Vagina (tissue), 2 donors: ENCODE measurements around the gene PHACTR3. TPM values are rescaled to one million over a fixed set of nuclear protein-coding genes. Genes with fewer than 3 reads are reported as not detected.
"Not testable (repeated sequence)": the region's sequence is repeated elsewhere in the genome, so short reads cannot be mapped to it uniquely, and the experiment has no call there.

Experiments
- DNase-seq, 2 donors: peaks; one replicate each; pipeline ENCODE4 v3.0.0-alpha.2; 2017; ENCODE audit errors: extremely low spot score in 2 of 2
- H3K27ac ChIP-seq: fragments of 200-600 bp; sonication (generic); one replicate; pipeline ENCODE4 v1.5.1; 2019
- H3K27me3 ChIP-seq: fragments of 200-600 bp; sonication (generic); one replicate; pipeline ENCODE4 v1.5.1; 2019
- H3K36me3 ChIP-seq, 2 donors: fragments of 200-600 bp; sonication (generic); one replicate each; pipeline ENCODE4 v1.5.1; 2017 to 2019
- H3K4me1 ChIP-seq: fragments of 200-600 bp; sonication (generic); one replicate; pipeline ENCODE4 v1.5.1; 2019
- H3K4me3 ChIP-seq, 2 donors: fragments of 200-600 bp; sonication (generic); 1 replicate in 1 of 2; 2 replicates in 1 of 2; pipeline ENCODE4 v1.5.1; 2016 to 2019
- H3K9me3 ChIP-seq: fragments of 200-600 bp; sonication (generic); one replicate; pipeline ENCODE4 v1.5.1; 2019
- POLR2A ChIP-seq, 2 donors: fragments of 450-650 bp; IDR thresholded peaks; one replicate each; pipeline ENCODE4 v1.6.1; 2017; ENCODE audit warnings: antibody characterized with exemption in 2 of 2, mild to moderate bottlenecking in 2 of 2, moderate library complexity in 2 of 2
- POLR2AphosphoS5 ChIP-seq, 2 donors: sonication (generic); formaldehyde crosslinking; IDR thresholded peaks; one replicate each; pipeline ENCODE4 v1.9.0; 2017; ENCODE audit warnings: antibody characterized with exemption in 2 of 2, mild to moderate bottlenecking in 2 of 2, low read depth in 1 of 2; ENCODE audit not compliant: insufficient read depth in 1 of 2
- intact Hi-C: fragments of 100-400 bp; cut with DNase I; formaldehyde crosslinking; loops from one replicate; pipeline ENCODE4 v1.15.1; 2023
- total RNA-seq: library from RNA; depleted of rRNA; stranded (reverse); fragments of >200 nt; gene quantifications from one replicate; pipeline ENCODE4 v1.2.3, GENCODE V29; 2016
- TF ChIP-seq, protein P1 (sequence below), 3 experiments: fragments of 450-650 bp in 2 of 3; fragments of 200-600 bp in 1 of 3; sonication (generic) in 1 of 3; IDR thresholded peaks; one replicate each; pipeline ENCODE4 v1.5.1; 2017 to 2019; ENCODE audit warnings: antibody characterized with exemption in 3 of 3, mild to moderate bottlenecking in 2 of 3, moderate library complexity in 2 of 3

Gene PHACTR3
- 8.3 TPM for total RNA-seq

GRCh38 chr20:59603781-59604541 is at the start of gene PHACTR3:
Gene PHACTR3, plus strand, starts transcription at chr20:59604540. Its CDS starts 475 bp downstream, at chr20:59605015.
- Histone ChIP-seq H3K9me3 (no peaks in the 10 kb centered on the region), H3K4me1 (peaks cover 12% of the 10 kb centered on the region), H3K4me3 (peak within 1 kb of the TSS in 1 of 2 donors; percentile 24), H3K27me3 (peaks cover 6% of the 10 kb centered on the region), H3K36me3 (no peaks in the 10 kb centered on the region), H3K27ac (no peak within 1 kb of the TSS)
- TF ChIP-seq POLR2AphosphoS5 (IDR thresholded peaks at IDR 0.05; ENCODE audit: insufficient read depth in 1 of 2, low read depth in 1 of 2) (no peak), POLR2A (IDR thresholded peaks at IDR 0.05) (no peak)
- TF ChIP-seq, protein P1, sequence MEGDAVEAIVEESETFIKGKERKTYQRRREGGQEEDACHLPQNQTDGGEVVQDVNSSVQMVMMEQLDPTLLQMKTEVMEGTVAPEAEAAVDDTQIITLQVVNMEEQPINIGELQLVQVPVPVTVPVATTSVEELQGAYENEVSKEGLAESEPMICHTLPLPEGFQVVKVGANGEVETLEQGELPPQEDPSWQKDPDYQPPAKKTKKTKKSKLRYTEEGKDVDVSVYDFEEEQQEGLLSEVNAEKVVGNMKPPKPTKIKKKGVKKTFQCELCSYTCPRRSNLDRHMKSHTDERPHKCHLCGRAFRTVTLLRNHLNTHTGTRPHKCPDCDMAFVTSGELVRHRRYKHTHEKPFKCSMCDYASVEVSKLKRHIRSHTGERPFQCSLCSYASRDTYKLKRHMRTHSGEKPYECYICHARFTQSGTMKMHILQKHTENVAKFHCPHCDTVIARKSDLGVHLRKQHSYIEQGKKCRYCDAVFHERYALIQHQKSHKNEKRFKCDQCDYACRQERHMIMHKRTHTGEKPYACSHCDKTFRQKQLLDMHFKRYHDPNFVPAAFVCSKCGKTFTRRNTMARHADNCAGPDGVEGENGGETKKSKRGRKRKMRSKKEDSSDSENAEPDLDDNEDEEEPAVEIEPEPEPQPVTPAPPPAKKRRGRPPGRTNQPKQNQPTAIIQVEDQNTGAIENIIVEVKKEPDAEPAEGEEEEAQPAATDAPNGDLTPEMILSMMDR (IDR thresholded peaks at IDR 0.05), result no peak
- intact Hi-C loops, result no loop called here
- DNase-seq, result no peak

DNA sequence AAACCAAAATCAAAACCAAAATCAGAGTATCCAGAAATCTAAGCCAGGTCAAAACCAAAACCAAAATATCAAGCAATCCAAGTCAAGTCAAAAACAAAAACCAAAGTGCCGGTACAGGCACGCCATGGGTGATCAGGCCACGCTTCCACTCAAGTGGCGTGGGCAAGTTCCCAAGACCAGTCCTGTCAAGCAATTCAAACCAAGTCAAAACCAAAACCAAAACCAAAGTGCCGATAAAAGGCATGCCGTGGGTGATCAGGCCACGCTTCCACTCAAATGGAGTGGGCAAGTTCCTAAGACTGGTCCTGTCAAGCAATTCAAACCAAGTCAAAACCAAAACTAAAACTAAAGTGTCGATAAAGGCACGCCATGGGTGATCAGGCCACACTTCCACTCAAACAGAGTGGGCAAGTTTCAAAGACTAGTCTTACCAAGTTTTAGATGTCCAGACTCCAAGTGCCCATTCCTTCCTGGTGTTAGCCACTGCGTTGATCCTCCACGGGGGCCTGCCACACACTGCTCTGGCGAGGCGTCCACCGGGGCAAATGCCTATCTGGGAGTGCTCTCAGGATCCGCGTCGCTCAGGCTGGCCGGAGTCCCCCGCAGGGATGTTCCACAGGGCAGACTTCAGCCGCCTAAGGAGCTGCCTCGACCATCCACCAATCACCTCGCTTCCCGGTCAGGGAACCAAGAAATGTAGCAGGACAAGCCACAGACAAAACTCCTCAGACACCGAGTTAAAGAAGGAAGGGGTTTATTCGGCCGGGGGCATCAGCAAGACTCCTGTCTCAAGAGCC is 46.4 kb upstream of the PHACTR3 start:
- H3K4me3 ChIP-seq, intact Hi-C loops, H3K9me3 ChIP-seq, H3K27ac ChIP-seq, H3K27me3 ChIP-seq, H3K36me3 ChIP-seq, H3K4me1 ChIP-seq: not testable (repeated sequence)
- DNase-seq, result peak in 1 of 2 donors; percentile 47

DNA sequence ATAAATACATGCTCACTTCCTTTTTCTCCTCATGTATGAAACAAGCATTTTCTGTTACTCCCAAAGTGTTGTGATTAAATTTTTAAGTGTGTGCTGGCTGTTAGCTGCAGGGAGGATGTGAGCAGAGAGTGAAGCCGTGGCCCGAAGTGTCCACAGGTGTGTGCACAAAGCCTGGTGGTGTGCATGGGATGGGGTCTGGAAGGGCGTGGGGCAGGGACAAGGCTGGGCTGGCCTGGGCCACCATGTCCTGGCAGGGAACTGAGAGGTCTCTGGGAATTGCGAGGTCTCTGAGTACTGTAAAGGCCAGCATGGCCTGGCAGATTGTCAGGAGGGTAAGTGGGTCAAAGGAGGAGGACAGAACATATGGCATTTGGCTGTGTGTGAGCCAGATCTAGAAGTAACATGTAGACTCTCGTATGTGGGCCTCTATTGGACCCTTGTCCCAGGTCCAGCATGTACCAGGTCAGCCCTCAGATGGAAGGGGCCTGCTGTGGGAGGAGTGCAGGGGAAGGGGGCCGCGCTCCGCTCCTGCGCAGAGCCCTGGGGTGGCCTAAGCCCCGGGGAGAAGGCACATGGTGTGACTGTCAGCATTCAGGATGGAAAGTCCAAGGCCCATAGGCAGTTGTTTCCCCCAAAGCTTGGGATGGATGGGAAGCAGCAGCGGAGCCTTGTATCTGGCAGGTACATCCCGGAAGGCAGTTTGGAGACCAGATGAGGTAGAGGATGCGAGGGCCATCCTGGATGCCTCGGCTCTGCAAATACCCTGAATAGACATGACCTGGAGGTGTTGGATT is 45.1 kb upstream of the PHACTR3 start:
- DNase-seq, result peak in 1 of 2 donors; percentile 62
- TF ChIP-seq POLR2A (IDR thresholded peaks at IDR 0.05), result no peak
- TF ChIP-seq, protein P1 (IDR thresholded peaks at IDR 0.05), result no peak
- TF ChIP-seq POLR2AphosphoS5 (IDR thresholded peaks at IDR 0.05; ENCODE audit: insufficient read depth in 1 of 2, low read depth in 1 of 2), result no peak
- Histone ChIP-seq H3K36me3 (no peaks in the 10 kb centered on the region), H3K9me3 (no peaks in the 10 kb centered on the region), H3K27me3 (no peaks in the 10 kb centered on the region), H3K27ac (no peak overlapping the region), H3K4me1 (no peaks in the 10 kb centered on the region), H3K4me3 (no peak overlapping the region)
- intact Hi-C loops, result no loop called here

DNA sequence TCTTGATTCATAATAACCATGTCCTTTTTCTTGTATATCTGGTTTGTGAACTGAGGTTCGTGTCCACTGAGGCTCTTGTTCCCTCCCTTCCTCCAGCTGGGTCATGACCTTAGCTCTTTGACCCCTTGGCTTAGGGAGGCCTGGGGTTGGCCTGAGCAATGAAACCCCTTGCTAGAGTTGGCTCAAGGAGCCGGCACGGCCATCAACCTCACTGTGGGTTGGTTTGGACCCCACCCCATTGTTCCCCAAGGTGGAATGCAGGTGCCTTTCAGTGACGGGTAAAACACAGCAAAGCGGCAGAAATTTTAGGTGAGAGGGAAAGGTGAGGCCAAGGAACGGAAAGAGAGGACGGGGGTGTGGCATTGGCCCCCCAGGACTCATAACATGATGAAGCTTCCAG is 44.5 kb upstream of the PHACTR3 start:
- Histone ChIP-seq H3K4me3 (no peak overlapping the region), H3K9me3 (no peaks in the 10 kb centered on the region), H3K36me3 (no peaks in the 10 kb centered on the region), H3K27me3 (no peaks in the 10 kb centered on the region), H3K4me1 (no peaks in the 10 kb centered on the region), H3K27ac (no peak overlapping the region)
- TF ChIP-seq POLR2AphosphoS5 (IDR thresholded peaks at IDR 0.05; ENCODE audit: insufficient read depth in 1 of 2, low read depth in 1 of 2) (no peak), POLR2A (IDR thresholded peaks at IDR 0.05) (no peak)
- TF ChIP-seq, protein P1 (IDR thresholded peaks at IDR 0.05), result no peak
- intact Hi-C loops, result no loop called here
- peak in 1 of 2 donors; percentile 47 for DNase-seq

DNA sequence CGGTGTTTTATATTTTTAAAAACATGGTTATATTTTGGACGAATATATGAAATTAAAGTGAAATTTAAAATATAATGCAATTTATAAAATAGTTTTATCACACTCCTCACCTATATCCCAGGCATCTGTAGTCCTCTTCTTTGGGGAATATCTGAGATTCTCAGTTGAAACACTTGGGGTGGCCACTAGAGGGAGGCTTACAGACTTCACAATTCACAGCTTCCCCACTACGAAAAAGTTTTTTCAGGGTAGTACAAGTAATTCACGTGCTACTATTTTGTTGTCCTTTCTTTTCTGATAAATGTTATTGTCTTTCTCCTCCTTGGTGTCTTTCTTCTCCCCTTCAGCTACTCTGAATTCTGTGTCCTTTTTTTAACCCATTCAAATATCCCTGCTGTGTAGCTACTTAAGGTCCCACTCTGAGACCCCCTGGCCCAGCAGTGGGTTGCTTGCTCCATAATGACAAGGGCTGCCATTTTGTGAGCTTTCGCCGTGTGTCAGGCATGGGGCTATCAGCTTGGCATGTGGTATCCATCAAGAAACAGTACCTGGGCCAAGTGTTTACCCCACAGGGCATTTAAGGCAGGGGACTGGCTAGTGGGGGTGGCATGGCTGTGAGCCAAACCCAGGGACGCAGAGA is 43.6 kb upstream of the PHACTR3 start:
- no peaks in the 10 kb centered on the region for H3K4me1 ChIP-seq
- TF ChIP-seq, protein P1 (IDR thresholded peaks at IDR 0.05), result no peak
- no peak for TF ChIP-seq POLR2A (IDR thresholded peaks at IDR 0.05)
- no peak for TF ChIP-seq POLR2AphosphoS5 (IDR thresholded peaks at IDR 0.05; ENCODE audit: insufficient read depth in 1 of 2, low read depth in 1 of 2)
- H3K9me3 ChIP-seq, result no peaks in the 10 kb centered on the region
- H3K4me3 ChIP-seq, result no peak overlapping the region
- H3K27me3 ChIP-seq, result no peaks in the 10 kb centered on the region
- no peak overlapping the region for H3K27ac ChIP-seq
- intact Hi-C loops, result no loop called here
- no peaks in the 10 kb centered on the region for H3K36me3 ChIP-seq
- no peak for DNase-seq
